Fibroblast of skin of right quadriceps (primary cell): ENCODE measurements around the gene SLC5A9.
"Not testable (repeated sequence)": the region's sequence is repeated elsewhere in the genome, so short reads cannot be mapped to it uniquely, and the experiment has no call there.

ENCODE experiments used
- DNase-seq: peaks from one replicate; pipeline ENCODE4 v3.0.0-alpha.2; 2013

Gene SLC5A9

DNA sequence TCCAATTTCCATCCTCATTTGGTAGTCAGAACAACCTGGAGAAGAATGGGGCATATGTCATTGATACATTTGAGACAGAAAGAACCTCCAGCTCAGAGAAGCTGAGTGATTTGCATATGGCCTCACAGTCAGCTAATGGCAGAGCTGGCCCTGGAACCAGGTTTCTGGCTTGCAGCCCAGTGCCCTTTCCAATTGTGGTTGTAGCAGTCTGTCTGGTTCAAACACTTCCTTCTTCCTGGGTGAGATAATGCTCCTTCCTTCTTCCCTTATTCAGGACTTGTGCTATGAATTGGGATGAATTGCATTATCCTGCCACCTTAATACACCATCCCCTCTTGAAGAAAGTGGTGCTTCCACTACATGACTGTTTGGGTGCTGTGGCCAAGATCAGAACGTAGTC lies 24.2 kb downstream of the SLC5A9 start:
- DNase-seq: no peak

DNA sequence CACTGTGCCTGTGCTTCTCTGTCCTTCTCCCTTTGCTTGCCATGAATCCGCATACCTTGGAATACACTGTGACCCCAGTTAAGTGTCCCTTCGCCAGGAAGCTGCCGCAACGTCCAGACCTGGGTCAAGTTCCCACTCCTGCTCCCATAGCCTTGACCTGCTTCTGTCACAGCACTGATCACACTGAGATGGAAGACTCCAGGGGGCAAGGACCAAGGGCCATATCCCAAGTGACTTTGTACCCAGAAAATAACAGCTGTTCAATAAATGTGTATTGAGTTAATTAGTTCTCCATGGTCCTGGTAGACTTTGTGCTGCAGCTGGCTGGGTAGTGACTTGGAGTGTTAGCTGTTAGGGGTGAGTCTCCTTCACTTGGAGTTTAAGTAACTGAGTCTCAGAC lies 25.8 kb downstream of the SLC5A9 start:
- DNase-seq: no peak

DNA sequence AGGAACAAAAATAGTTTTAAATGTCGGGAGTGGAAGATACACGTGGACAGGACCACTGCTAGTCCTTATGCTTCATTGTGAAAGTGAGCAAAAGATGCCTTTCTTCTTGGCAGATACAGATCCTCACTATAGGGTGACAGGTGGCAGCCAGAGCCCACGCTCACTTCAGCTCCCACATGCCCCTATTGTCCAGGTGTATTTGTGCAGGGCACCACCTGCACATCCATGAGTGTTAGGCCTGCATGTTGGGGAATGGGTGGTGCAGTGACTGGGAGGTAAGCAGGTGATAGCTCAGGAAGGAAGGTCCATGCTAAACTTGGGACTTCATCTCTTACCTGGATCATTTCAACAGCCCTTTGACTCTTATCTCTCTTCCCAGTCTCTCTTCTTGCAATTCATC lies 27.4 kb downstream of the SLC5A9 start:
- DNase-seq: no peak

DNA sequence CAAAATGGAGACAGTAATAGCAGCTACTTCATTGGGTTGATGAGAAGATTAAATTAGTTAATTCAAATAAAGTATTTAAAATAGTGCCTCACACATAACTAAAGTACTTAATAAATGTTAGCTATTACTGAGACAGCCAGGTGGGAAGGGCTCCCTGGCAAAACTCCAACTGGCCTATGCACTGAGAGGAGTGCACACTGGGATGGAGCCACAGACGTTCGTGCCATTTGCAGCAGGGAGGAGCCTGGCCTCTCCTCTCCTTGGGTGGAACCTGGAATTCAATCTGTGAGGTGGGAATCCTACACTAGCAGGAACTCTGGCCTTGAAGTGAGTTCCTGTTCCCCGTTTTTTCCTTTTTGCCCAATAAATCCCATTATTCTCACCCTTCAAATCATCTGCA lies 28.1 kb downstream of the SLC5A9 start:
- DNase-seq: no peak

DNA sequence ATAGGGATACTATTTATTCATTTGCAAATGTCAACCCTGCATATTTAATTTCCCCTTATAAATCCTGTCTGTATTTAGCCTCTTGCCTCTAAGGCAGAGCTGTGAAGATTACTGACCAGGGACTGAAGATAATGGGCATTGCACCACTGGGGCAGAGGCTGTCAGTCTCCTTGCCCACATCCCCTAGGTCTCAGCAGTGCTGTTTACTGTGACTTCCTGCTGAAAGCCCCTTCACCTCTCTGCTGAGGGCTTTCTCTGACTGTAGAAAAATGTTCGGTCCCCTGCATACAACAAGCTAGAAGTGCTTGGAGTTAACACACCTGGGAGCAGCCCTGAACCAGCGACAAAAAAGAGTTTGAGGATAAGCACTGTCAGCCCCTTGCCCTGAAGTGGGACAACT lies 28.8 kb downstream of the SLC5A9 start:
- no peak for DNase-seq

DNA sequence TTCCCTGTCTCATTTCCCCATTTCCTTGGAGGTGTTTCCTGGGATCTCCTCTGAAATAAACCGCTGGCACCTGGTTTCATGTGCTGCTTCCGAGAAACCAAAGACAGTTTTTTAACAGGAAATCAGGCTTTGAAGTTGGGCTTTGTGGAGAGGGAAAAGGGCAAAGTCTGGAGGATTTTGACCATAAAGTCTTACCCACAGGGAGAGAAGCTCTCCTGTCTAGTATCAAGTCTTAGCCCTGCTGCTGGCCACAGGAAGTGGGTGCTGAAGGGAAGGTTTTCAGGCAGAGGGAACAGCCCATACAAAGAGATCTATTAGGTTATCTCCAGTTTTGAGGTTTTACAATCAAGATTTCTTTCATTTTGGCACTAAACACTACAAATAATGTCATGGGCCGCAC lies 29.3 kb downstream of the SLC5A9 start:
- DNase-seq: no peak

DNA sequence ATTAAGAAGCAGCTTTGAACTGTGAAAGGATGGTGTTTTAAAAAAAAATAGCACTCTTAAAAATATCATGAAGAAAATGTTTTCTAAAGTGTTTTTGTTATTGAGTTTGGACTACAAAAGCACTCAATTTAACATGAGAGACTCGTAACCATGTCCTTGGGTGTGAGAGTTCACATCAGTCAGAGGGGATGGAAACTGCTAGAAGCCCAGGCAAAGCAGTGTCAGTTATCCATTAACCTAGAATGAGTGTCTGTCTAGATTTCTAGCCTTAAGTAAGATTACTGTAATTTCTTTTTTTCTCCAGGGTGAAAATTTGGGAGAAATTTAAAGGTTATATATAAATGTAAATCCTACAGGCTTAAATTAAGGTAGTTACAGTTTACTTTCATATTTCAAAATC lies 31.7 kb downstream of the SLC5A9 start:
- DNase-seq: no peak

DNA sequence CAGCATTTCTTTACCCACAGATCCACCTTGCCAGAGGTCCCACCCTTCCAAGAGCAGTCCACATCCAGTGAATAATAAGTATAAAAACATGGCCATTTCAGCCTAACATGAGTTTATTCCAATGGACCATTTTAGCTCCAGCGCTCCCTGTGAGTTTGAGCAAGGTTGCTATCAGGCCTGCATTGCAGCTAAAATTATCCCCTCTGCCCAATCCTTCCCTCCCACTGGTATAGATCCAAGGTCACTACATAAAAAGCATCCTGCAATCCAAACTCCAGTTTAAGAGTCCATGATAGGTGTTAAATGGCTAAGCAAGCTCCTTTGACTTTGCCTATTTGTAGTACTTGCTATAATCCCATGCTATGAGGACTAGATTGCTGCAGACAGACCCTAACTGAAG lies 35.6 kb downstream of the SLC5A9 start:
- no peak for DNase-seq

DNA sequence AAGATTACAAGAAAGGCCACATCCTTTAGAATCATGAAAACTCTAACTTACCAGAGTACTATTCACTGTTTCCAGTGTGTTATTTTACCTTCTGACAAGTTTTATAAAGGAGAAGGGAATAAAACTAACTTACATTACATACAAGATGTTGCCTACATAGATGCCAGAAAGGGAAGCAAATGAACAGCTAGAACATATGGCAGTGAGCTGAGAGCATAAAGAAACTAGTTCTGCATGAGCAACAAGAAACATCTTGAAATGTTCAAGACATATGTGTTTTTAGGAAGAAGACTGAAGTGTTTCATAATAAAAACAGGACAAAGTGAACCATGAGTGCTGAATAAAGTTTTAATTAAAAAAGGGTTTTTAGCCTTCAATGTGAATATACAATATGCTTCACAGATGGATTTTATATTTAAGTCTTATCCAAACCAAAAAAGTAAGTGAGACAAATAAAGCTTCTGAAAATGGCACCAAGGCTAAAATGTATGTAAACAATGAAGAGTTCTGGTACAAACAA lies 39.4 kb downstream of the SLC5A9 start:
- DNase-seq: no peak

DNA sequence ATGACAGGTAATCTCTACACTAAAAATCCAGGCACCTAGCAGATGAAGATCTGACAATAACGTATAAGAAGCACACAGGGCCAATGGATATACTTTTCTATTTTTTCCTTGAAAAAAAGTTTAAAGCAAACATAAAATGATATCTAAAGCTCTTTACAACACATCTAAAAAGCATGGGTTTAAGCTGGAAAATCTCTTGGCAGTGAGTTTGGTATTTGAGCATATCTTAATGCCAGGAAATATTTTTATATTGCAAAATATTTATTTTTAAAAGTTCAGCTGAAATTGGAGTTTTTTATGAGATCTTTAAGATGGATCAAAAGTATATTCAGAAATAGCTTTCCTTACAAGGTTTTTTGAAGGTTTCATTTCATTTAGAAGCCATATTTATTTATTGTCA lies 40.5 kb downstream of the SLC5A9 start:
- DNase-seq: no peak

DNA sequence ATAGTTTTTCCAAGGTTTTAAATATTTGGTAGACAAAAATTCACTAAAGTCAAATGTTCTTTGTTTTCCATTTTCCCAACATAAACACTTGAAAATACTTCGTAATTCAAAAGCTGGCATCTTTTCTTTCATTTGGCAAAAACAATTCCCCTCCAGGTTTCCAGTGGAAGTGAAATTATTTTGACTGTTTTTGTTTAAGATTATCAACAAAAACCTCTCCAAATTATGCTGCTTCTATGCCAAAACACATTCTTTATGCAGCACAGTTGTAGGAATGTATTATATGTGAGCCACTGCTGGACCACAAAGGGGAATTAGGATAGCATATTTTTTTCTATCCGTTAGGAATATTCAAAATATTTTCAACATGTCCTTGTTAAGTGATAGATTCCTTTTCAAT lies 44.1 kb downstream of the SLC5A9 start:
- no peak for DNase-seq

DNA sequence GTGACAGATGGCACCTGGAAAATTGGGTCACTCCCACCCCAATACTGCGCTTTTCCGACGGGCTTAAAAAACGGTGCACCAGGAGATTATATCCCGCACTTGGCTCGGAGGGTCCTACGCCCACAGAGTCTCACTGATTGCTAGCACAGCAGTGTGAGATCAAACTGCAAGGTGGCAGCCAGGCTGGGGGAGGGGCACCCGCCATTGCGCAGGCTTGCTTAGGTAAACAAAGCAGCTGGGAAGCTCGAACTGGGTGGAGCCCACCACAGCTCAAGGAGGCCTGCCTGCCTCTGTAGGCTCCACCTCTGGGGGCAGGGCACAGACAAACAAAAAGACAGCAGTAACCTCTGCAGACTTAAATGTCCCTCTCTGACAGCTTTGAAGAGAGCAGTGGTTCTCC lies 54.9 kb downstream of the SLC5A9 start:
- DNase-seq: not testable (repeated sequence)

DNA sequence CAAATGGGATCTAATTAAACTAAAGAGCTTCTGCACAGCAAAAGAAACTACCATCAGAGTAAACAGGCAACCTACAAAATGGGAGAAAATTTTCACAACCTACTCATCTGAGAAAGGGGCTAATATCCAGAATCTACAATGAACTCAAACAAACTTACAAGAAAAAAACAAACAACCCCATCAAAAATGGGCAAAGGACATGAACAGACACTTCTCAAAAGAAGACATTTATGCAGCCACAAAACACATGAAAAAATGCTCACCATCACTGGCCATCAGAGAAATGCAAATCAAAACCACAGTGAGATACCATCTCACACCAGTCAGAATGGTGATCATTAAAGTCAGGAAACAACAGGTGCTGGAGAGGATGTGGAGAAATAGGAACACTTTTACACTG lies 59.8 kb downstream of the SLC5A9 start:
- not testable (repeated sequence) for DNase-seq

DNA sequence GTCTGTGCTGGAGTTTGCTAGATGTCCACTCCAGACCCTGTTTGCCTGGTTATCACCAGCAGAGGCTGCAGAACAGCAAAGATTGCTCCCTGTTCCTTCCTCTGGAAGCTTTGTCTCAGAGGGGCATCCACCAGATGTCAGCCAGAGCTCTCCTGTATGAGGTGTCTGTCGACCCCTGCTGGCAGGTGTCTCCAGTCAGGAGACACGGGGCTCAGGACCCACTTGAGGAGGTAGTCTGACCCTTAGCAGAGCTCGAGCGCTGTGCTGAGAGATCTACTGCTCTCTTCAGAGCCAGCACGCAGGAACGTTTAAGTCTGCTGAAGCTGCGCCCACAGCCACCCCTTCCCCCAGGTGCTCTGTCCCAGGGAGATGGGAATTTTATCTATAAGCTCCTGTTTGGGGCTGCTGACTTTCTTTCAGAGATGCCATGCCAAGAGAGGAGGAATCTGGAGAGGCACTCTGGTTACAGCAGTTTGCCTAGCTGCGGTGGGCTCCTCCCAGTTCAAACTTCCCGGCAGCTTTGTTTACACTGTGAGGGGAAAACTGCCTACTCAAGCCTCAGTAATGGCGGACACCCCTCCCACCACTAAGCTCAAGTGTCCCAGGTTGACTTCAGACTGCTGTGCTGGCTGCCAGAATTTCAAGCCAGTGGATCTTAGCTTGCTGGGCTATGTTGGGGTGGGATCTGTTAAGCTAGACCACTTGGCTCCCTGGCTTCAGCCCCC lies 62.3 kb downstream of the SLC5A9 start:
- DNase-seq: not testable (repeated sequence)

DNA sequence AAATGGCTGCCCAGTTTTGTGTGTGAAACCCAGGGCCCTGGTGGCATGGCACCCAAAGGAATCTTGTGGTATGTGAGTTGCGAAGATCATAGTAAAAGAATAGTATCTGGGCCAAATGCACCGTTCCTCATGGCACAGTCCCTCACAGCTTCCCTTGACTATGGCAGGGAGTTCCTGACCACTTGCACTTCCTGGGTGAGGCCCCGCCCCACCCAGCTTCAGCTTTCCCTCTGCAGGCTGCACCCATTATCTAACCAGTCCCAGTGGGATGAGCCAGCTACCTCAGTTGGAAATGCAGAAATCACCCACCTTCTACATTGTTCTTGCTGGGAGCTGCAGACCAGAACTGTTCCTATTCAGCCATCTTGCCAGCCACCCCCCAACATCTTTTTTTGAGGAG lies 63.0 kb downstream of the SLC5A9 start:
- DNase-seq: no peak

DNA sequence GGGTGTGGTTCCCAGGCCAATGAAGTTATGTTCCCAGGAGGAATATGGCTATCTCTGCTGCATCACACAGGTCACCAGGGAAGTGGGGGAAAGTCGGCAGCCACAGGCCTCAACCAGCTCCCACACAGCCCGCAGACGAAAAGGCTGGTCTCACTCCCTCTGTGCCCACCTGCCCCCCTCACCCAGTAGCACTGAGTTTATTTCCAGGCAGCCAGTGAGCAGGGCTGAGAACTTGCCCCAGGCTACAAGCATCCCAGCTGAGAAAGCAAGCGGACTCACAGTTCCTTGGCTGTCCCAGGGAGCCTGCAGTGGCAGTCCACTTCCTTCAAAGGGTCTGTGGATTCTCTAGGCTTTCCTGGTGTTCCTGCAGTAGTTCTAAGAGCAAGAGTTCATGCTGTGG lies 68.9 kb downstream of the SLC5A9 start:
- no peak for DNase-seq

DNA sequence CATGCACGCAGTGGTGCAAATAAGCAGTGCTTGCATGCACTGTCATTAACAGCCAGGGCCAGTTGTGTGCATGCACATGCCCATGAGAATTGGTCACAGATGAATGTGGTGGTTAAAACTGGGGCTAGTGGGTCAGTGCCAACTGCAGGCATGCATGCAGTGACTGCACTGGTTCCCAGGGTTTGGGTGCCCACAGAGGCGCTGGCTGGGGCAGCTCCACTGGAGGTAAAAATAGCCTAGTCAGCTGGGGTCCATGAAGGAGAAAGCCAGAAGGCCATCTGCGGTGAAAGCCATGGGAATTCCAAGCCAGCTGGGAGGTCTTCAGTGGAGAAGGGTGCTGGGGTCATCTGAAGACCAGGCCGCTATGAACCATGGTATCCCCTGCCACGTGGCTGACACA lies 70.2 kb downstream of the SLC5A9 start:
- no peak for DNase-seq

DNA sequence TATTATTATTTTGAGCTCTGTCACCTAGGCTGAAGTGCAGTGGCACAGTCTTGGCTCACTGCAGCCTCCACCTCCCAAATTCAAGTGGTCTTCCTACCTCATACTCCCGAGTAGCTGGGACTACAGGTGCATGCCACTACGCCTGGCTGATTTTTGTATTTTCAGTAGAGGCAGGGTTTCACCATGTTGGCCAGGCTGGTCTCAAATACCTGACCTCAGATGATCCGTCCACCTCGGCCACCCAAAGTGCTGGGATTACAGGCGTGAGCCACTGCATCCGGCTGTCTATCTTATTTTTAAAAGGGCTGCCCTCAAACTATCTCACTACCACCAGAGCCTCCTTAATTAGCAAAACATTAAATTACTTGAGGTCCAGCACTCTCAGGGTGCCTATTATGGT lies 71.6 kb downstream of the SLC5A9 start:
- not testable (repeated sequence) for DNase-seq

DNA sequence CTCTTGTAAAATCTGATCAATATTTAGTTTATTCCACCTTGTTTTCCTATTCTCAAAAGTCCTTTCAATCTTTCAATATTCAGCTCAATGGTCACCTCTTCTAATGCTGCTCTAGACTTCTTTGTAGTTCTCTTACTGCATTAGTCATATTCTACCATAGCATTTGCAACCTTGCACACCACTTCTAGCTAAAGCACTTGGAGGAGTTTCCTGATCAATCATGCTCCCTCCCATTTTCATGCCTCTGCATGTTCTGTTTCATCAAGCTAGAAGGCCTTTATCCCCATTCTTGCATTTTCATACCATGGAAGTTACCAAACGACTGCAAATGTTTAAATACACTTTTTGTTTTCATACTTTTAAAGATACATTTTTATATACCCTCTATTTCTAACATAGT lies 72.1 kb downstream of the SLC5A9 start:
- no peak for DNase-seq
